WERI-Rb-1 (cell line): ENCODE data around the gene PAQR3.
"Not testable (repeated sequence)": the region's sequence is repeated elsewhere in the genome, so short reads cannot be mapped to it uniquely, and the experiment has no call there.

Source experiments
- DNase-seq: peaks from one replicate; pipeline ENCODE4 v3.0.0-alpha.2; 2020
- H3K27ac ChIP-seq: fragments of 250-450 bp; sonication (Bioruptor Pico); 2 replicates; pipeline ENCODE4 v1.5.1; 2020; ENCODE audit warnings: mild to moderate bottlenecking, moderate library complexity
- H3K27me3 ChIP-seq: fragments of 250-450 bp; sonication (Bioruptor Pico); 2 replicates; pipeline ENCODE4 v1.5.1; 2021; ENCODE audit warnings: mild to moderate bottlenecking, low read depth, moderate library complexity; ENCODE audit not compliant: insufficient read depth, severe bottlenecking
- H3K36me3 ChIP-seq: fragments of 250-450 bp; sonication (Bioruptor Pico); 2 replicates; pipeline ENCODE4 v1.5.1; 2020; ENCODE audit warnings: mild to moderate bottlenecking, moderate library complexity
- H3K4me3 ChIP-seq: 2 replicates; pipeline ENCODE4 v1.5.1; 2011; ENCODE audit warnings: low read depth, mild to moderate bottlenecking, control low read depth, low read length
- H3K9me3 ChIP-seq: fragments of 250-450 bp; sonication (Bioruptor Pico); 2 replicates; pipeline ENCODE4 v1.5.1; 2021; ENCODE audit warnings: mild to moderate bottlenecking, moderate library complexity; ENCODE audit not compliant: severe bottlenecking
- CTCF ChIP-seq: IDR thresholded peaks from 2 replicates; pipeline ENCODE4 v1.5.1; 2011; ENCODE audit warnings: low read depth, mild to moderate bottlenecking, control low read depth, inconsistent platforms, low read length

Gene PAQR3

GRCh38 chr4:78928835-78929234 is 10.4 kb downstream of the PAQR3 start:
- no peak overlapping the region for H3K27ac ChIP-seq
- no peaks in the 10 kb centered on the region for H3K9me3 ChIP-seq
- no peak for TF ChIP-seq CTCF
- no peak for DNase-seq
- no peaks in the 10 kb centered on the region for H3K27me3 ChIP-seq
- peaks cover 54% of the 10 kb centered on the region for H3K36me3 ChIP-seq
- H3K4me3 ChIP-seq: no peak overlapping the region

- H3K4me3 ChIP-seq: no peak overlapping the region
- TF ChIP-seq CTCF: no peak
- H3K9me3 ChIP-seq: no peaks in the 10 kb centered on the region
- peaks cover 49% of the 10 kb centered on the region for H3K36me3 ChIP-seq
- no peak for DNase-seq
- H3K27ac ChIP-seq: no peak overlapping the region
- H3K27me3 ChIP-seq: no peaks in the 10 kb centered on the region
Observed at GRCh38 chr4:78926826-78927225, 12.4 kb downstream of the PAQR3 start.

GRCh38 chr4:78923464-78924312 is 15.6 kb downstream of the PAQR3 start:
- DNase-seq: no peak
- 0 out of 2 replicates have a peak, but pooled peaks have one; percentile 9 for TF ChIP-seq CTCF
- Histone ChIP-seq H3K36me3 (peaks cover 44% of the 10 kb centered on the region), H3K27me3 (no peaks in the 10 kb centered on the region), H3K9me3 (no peaks in the 10 kb centered on the region), H3K4me3 (no peak overlapping the region), H3K27ac (no peak overlapping the region)

- no peak for TF ChIP-seq CTCF
- DNase-seq: no peak
- Histone ChIP-seq H3K27me3 (no peaks in the 10 kb centered on the region), H3K36me3 (peaks cover 47% of the 10 kb centered on the region), H3K4me3 (no peak overlapping the region), H3K9me3 (no peaks in the 10 kb centered on the region), H3K27ac (no peak overlapping the region)
Observed at GRCh38 chr4:78922207-78922606, 17.0 kb downstream of the PAQR3 start.

- no peaks in the 10 kb centered on the region for H3K9me3 ChIP-seq
- H3K36me3 ChIP-seq: peaks cover 11% of the 10 kb centered on the region
- H3K4me3 ChIP-seq: no peak overlapping the region
- no peak for DNase-seq
- TF ChIP-seq CTCF: no peak
- no peak overlapping the region for H3K27ac ChIP-seq
- no peaks in the 10 kb centered on the region for H3K27me3 ChIP-seq
Observed at GRCh38 chr4:78910612-78911011, 28.6 kb downstream of the PAQR3 start.

GRCh38 chr4:78908974-78909373 is 30.3 kb downstream of the PAQR3 start:
- not testable (repeated sequence) for H3K27ac ChIP-seq, DNase-seq, H3K36me3 ChIP-seq, H3K4me3 ChIP-seq, H3K27me3 ChIP-seq, H3K9me3 ChIP-seq
